KOPT-K1 (cell line): ENCODE measurements around the gene RASAL2.

ENCODE experiments used
- H3K27ac ChIP-seq: fragments of 200-600 bp; sonication (generic); 2 replicates; pipeline ENCODE4 v1.5.1; 2016; ENCODE audit warnings: antibody characterized with exemption, mild to moderate bottlenecking, low read depth, low read length; ENCODE audit not compliant: poor library complexity, severe bottlenecking
- H3K36me3 ChIP-seq: fragments of 200-600 bp; sonication (generic); 2 replicates; pipeline ENCODE4 v1.5.1; 2017; ENCODE audit warnings: antibody characterized with exemption, mild to moderate bottlenecking, low read length, moderate library complexity; ENCODE audit not compliant: insufficient read depth
- H3K9me3 ChIP-seq: fragments of 200-600 bp; sonication (generic); 2 replicates; pipeline ENCODE4 v1.5.1; 2017; ENCODE audit warnings: antibody characterized with exemption, low read length, mild to moderate bottlenecking; ENCODE audit not compliant: insufficient read depth, poor library complexity, severe bottlenecking

Gene RASAL2

DNA sequence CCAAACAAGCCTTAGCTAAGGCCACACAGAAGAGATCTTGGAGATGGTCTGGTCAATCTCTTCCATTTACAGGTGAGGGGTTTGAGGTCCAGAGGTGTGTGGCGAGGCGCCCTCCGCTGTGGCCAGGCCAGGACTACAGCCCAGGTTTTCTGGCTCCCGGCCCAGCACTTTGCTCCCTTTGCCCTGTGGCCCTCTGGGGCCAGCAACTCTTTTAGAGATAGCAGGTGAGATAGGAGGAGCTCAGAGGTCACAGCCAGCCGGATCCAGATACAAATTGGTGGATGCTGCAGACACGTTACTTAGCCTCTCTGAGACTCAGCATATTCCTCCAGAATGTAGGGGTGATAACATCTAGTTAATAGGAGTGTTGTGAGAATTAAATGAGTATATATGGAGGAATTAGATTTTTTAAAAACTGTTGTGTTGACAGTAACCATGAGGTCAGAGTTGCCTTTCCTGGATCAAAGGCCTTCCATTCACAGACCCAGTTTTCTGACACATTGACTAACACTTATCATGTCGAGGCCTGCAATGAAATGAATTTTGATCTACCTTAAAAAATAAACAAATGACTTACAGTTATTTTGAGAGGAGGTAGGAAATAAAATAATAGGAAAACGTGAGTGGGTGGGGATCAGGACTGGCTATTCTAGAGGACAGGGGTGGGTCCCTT lies 435.6 kb downstream of the RASAL2 start:
- Histone ChIP-seq H3K9me3 (no peaks in the 10 kb centered on the region), H3K27ac (no peak overlapping the region)

DNA sequence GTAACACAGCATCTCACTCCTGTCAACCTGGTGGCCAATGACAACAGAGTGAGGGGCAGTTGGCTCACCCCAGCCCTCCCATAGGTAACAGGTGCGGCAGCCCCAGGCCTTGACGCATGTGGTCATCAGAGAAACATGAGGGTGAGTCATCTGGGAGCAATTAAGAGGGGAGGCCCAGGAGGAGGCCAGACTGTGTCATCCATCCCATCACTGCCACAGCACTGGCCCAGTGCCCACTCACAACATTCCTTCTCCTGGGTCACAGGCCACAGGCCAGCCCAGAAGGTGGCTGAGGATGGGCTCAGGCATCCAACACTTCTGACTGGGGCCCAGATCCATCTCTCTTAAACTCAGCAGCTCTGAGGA lies 436.1 kb downstream of the RASAL2 start:
- Histone ChIP-seq H3K9me3 (no peaks in the 10 kb centered on the region), H3K27ac (no peak overlapping the region)

More for the DNA sequence above, 435.6 kb downstream of the RASAL2 start:
- no peaks in the 10 kb centered on the region for H3K36me3 ChIP-seq

DNA sequence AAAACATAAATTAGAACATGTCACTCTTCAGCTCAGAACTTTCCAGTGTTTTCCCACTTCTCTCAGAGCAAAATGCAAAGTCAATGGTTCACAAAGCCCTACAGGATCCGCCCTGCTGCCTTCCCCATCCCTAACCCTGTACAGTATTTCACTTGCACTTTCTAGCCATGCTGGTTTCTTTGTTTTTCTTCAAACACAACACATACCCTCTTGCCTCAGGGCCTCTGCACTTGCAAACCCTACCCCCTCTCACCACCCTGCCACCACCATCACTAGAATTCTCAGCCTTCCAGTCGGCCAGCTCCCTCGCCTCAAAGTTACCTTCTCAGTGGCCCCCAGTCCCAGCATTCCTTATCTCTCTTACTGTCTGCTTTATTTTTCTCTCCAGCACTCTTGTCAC lies 436.6 kb downstream of the RASAL2 start:
- H3K36me3 ChIP-seq = no peaks in the 10 kb centered on the region
- no peak overlapping the region for H3K27ac ChIP-seq
- H3K9me3 ChIP-seq = no peaks in the 10 kb centered on the region

More for the DNA sequence above, 436.1 kb downstream of the RASAL2 start:
- no peaks in the 10 kb centered on the region for H3K36me3 ChIP-seq

DNA sequence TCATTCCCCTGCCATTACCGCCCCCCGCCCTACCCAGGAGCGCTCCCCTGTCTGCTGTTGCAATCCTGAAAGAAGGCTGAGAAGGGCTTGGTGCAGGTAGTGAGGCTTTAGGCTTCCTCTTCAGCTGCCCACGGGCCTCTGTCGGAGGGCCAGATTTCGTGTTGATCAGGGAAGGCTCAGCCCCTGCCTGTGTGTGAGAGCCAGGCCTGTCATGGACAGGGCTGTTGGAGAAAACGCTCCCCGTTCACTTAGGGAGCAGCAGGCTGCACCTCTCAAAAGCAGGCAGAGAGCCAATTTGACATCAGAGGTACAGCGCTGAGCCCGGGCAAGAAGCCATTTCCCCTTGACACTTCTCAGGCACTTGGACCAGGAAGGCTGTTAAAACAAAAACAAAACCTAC lies 438.0 kb downstream of the RASAL2 start:
- no peaks in the 10 kb centered on the region for H3K36me3 ChIP-seq
- H3K9me3 ChIP-seq = no peaks in the 10 kb centered on the region
- no peak overlapping the region for H3K27ac ChIP-seq

DNA sequence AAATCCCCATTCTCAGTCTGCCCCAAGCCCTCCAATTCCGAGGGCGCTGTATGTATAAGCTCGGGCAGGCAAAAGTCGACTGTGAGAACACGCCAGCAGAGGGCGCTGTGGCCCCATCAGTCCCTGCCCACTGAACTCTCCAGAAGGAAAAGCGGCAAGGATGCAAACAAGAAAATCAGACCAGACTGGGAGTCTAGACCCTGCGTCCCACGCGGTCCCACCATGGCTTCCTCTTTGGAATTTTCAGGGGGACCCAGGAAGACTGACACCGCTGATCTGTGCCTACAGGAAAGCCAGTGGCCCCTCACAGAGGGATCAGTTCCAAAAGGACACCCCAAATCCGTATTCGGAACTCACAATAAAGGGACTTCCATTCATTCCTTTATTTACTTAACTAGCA lies 438.5 kb downstream of the RASAL2 start:
- Histone ChIP-seq H3K36me3 (no peaks in the 10 kb centered on the region), H3K27ac (no peak overlapping the region), H3K9me3 (no peaks in the 10 kb centered on the region)

DNA sequence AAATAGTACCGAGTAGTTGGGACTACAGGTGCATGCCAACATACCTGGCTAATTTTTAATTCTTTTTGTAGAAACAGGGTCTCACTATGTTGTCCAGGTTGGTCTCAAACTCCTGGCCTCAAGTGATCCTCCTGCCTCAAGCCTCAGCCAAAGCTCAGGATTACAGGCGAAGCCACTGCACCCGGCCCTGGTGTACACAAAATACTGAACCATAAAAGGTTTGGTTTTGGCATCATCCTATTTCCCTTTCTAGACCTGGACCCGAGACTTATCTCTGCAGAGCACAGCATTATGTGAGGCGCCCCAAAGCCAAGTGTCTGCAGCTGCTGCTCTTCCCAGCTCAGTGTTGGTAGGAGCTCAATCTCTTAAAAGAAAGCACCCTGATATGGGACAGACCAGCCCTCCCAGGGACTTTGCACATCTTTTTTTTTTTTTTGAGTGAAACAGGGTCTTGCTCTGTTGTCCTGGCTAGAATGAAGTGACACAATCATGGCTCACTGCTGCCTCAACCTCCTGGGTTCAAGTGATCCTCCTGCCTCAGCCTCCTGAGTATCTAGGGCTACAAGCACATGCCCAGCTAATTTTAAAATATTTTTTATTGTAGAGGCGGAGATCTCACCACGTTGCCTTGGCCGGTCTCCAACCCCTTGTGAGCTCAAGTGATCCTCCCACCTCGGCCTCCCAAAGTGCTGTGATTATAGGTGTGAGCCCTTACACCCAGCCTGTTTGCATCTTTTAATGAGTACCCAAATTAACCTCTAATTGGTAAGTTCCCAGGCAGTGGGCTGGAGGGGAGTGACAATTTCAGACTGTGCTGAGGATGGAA lies 439.4 kb downstream of the RASAL2 start:
- Histone ChIP-seq H3K9me3 (no peaks in the 10 kb centered on the region), H3K27ac (no peak overlapping the region), H3K36me3 (no peaks in the 10 kb centered on the region)
